Activated T-cell treated with anti-CD3 and anti-CD28 coated beads, Interleukin-2, amount 50 U/mL, for 72 hours (primary cell): ENCODE data around the gene CELF4. TPM values are rescaled to one million over a fixed set of nuclear protein-coding genes. Genes with fewer than 3 reads are reported as not detected.
A peak's percentile ranks its signal among the peaks of the same experiment; 100 is the strongest.

Source experiments
- ATAC-seq, 2 donors: fragments of 150-1000 bp; cut with Tn5 transposase; replicated peaks in 1 of 2; 2 replicates each; pipeline ENCODE4 v1.10.0; 2021; ENCODE audit warnings: moderate library complexity in 2 of 2, mild to moderate bottlenecking in 1 of 2
- DNase-seq, 2 donors: peaks; one replicate each; pipeline ENCODE4 v3.0.0; 2021 to 2022; ENCODE audit warnings: mixed read lengths in 1 of 2
- H3K27ac Mint-ChIP-seq: one replicate; pipeline ENCODE4 v1.8.0; 2022; ENCODE audit warnings: mild to moderate bottlenecking, moderate library complexity, mixed read lengths
- H3K27me3 Mint-ChIP-seq: one replicate; pipeline ENCODE4 v1.8.0; 2022; ENCODE audit warnings: low read depth, mixed read lengths
- H3K36me3 Mint-ChIP-seq, 2 donors: one replicate each; pipeline ENCODE4 v1.8.0; 2022; ENCODE audit warnings: mixed read lengths in 2 of 2, mild to moderate bottlenecking in 1 of 2; ENCODE audit not compliant: insufficient read depth in 2 of 2
- H3K4me1 Mint-ChIP-seq: one replicate; pipeline ENCODE4 v1.8.0; 2022; ENCODE audit warnings: low read depth, mixed read lengths
- H3K4me3 Mint-ChIP-seq, 2 donors: one replicate each; pipeline ENCODE4 v1.8.0; 2022; ENCODE audit warnings: mild to moderate bottlenecking in 2 of 2, mixed read lengths in 2 of 2, moderate library complexity in 2 of 2
- H3K9me3 Mint-ChIP-seq, 2 donors: one replicate each; pipeline ENCODE4 v1.8.0; 2022; ENCODE audit warnings: mixed read lengths in 2 of 2
- total RNA-seq, 2 donors: library from RNA; stranded (reverse); gene quantifications; one replicate each; pipeline ENCODE4 v1.2.3, GENCODE V29; 2022

Gene CELF4
- total RNA-seq, 2 donors from 2014 or later: not detected

GRCh38 chr18:37451239-37451825 is 114.3 kb downstream of the CELF4 start:
- H3K27ac Mint-ChIP-seq: no peak overlapping the region
- no peak overlapping the region for H3K4me3 Mint-ChIP-seq
- DNase-seq: no peak
- no peaks in the 10 kb centered on the region for H3K9me3 Mint-ChIP-seq
- ATAC-seq: no peak
- no peaks in the 10 kb centered on the region for H3K4me1 Mint-ChIP-seq
- no peaks in the 10 kb centered on the region for H3K27me3 Mint-ChIP-seq
- H3K36me3 Mint-ChIP-seq: no peaks in the 10 kb centered on the region

- no peaks in the 10 kb centered on the region for H3K9me3 Mint-ChIP-seq
- no peak overlapping the region for H3K4me3 Mint-ChIP-seq
- no peak overlapping the region for H3K27ac Mint-ChIP-seq
- DNase-seq (no peak), ATAC-seq (no peak)
- no peaks in the 10 kb centered on the region for H3K4me1 Mint-ChIP-seq
- no peaks in the 10 kb centered on the region for H3K36me3 Mint-ChIP-seq
- no peaks in the 10 kb centered on the region for H3K27me3 Mint-ChIP-seq
These were observed 115.0 kb downstream of the CELF4 start for GRCh38 chr18:37450434-37451132.

GRCh38 chr18:37449618-37450017 is 116.0 kb downstream of the CELF4 start:
- H3K27me3 Mint-ChIP-seq: no peaks in the 10 kb centered on the region
- no peaks in the 10 kb centered on the region for H3K4me1 Mint-ChIP-seq
- H3K27ac Mint-ChIP-seq: no peak overlapping the region
- no peaks in the 10 kb centered on the region for H3K9me3 Mint-ChIP-seq
- H3K36me3 Mint-ChIP-seq: no peaks in the 10 kb centered on the region
- no peak for ATAC-seq
- DNase-seq: no peak
- H3K4me3 Mint-ChIP-seq: no peak overlapping the region

GRCh38 chr18:37448946-37449345 is 116.7 kb downstream of the CELF4 start:
- Mint-ChIP-seq H3K9me3 (no peaks in the 10 kb centered on the region), H3K27me3 (no peaks in the 10 kb centered on the region)
- DNase-seq: no peak

GRCh38 chr18:37447962-37448888 is 117.4 kb downstream of the CELF4 start:
- Mint-ChIP-seq H3K4me1 (no peaks in the 10 kb centered on the region), H3K27me3 (no peaks in the 10 kb centered on the region), H3K27ac (no peak overlapping the region), H3K36me3 (no peaks in the 10 kb centered on the region), H3K4me3 (no peak overlapping the region), H3K9me3 (no peaks in the 10 kb centered on the region)
- DNase-seq (no peak), ATAC-seq (no peak)

More at GRCh38 chr18:37448946-37449345, 116.7 kb downstream of the CELF4 start:
- H3K27ac Mint-ChIP-seq: no peak overlapping the region
- H3K36me3 Mint-ChIP-seq: no peaks in the 10 kb centered on the region
- H3K4me3 Mint-ChIP-seq: peak overlapping the region in 1 of 2 donors; percentile 15
- ATAC-seq: no peak
- H3K4me1 Mint-ChIP-seq: no peaks in the 10 kb centered on the region

GRCh38 chr18:37445836-37446235 is 119.8 kb downstream of the CELF4 start:
- ATAC-seq (no peak), DNase-seq (no peak)
- Mint-ChIP-seq H3K27ac (no peak overlapping the region), H3K36me3 (no peaks in the 10 kb centered on the region), H3K4me1 (no peaks in the 10 kb centered on the region), H3K4me3 (no peak overlapping the region), H3K27me3 (no peaks in the 10 kb centered on the region), H3K9me3 (no peaks in the 10 kb centered on the region)

- H3K4me3 Mint-ChIP-seq: no peak overlapping the region
- no peaks in the 10 kb centered on the region for H3K9me3 Mint-ChIP-seq
These were observed 120.2 kb downstream of the CELF4 start for GRCh38 chr18:37445368-37445767.

GRCh38 chr18:37443325-37444055 is 122.1 kb downstream of the CELF4 start:
- no peaks in the 10 kb centered on the region for H3K4me1 Mint-ChIP-seq
- H3K9me3 Mint-ChIP-seq: no peaks in the 10 kb centered on the region
- H3K4me3 Mint-ChIP-seq: no peak overlapping the region
- no peak overlapping the region for H3K27ac Mint-ChIP-seq
- ATAC-seq: no peak
- DNase-seq: no peak
- H3K36me3 Mint-ChIP-seq: no peaks in the 10 kb centered on the region
- no peaks in the 10 kb centered on the region for H3K27me3 Mint-ChIP-seq

More at GRCh38 chr18:37445368-37445767, 120.2 kb downstream of the CELF4 start:
- Mint-ChIP-seq H3K27me3 (no peaks in the 10 kb centered on the region), H3K36me3 (no peaks in the 10 kb centered on the region), H3K4me1 (no peaks in the 10 kb centered on the region), H3K27ac (no peak overlapping the region)
- DNase-seq (no peak), ATAC-seq (no peak)

- Mint-ChIP-seq H3K36me3 (no peaks in the 10 kb centered on the region), H3K4me1 (no peaks in the 10 kb centered on the region), H3K9me3 (no peaks in the 10 kb centered on the region), H3K27me3 (no peaks in the 10 kb centered on the region), H3K27ac (no peak overlapping the region), H3K4me3 (no peak overlapping the region)
- no peak for DNase-seq
- ATAC-seq: no peak
These were observed 123.1 kb downstream of the CELF4 start for GRCh38 chr18:37442477-37442876.

GRCh38 chr18:37441821-37442220 is 123.8 kb downstream of the CELF4 start:
- Mint-ChIP-seq H3K4me1 (no peaks in the 10 kb centered on the region), H3K36me3 (no peaks in the 10 kb centered on the region), H3K4me3 (no peak overlapping the region), H3K27me3 (no peaks in the 10 kb centered on the region), H3K9me3 (no peaks in the 10 kb centered on the region), H3K27ac (no peak overlapping the region)
- ATAC-seq (no peak), DNase-seq (no peak)

- Mint-ChIP-seq H3K36me3 (no peaks in the 10 kb centered on the region), H3K27ac (no peak overlapping the region), H3K4me1 (no peaks in the 10 kb centered on the region), H3K27me3 (no peaks in the 10 kb centered on the region), H3K4me3 (no peak overlapping the region), H3K9me3 (no peaks in the 10 kb centered on the region)
- ATAC-seq (no peak), DNase-seq (no peak)
These were observed 125.4 kb downstream of the CELF4 start for GRCh38 chr18:37440206-37440605.

- no peak overlapping the region for H3K4me3 Mint-ChIP-seq
- ATAC-seq: no peak
- no peak for DNase-seq
These were observed 127.0 kb downstream of the CELF4 start for GRCh38 chr18:37438417-37439180.

More at GRCh38 chr18:37438417-37439180, 127.0 kb downstream of the CELF4 start:
- no peaks in the 10 kb centered on the region for H3K9me3 Mint-ChIP-seq
- no peaks in the 10 kb centered on the region for H3K36me3 Mint-ChIP-seq
- no peak overlapping the region for H3K27ac Mint-ChIP-seq
- H3K27me3 Mint-ChIP-seq: no peaks in the 10 kb centered on the region
- no peaks in the 10 kb centered on the region for H3K4me1 Mint-ChIP-seq
